PFSK-1 (cell line): Measurements from ENCODE around the gene CACNA1B.

ENCODE experiments used
- FOXP2 ChIP-seq: optimal IDR thresholded peaks from 2 replicates; pipeline ENCODE3; 2011; ENCODE audit warnings: borderline replicate concordance, control low read depth, inconsistent platforms; ENCODE audit not compliant: insufficient read depth; ENCODE audit errors: extremely low read length, extremely low read depth
- POLR2AphosphoS5 ChIP-seq: IDR thresholded peaks from 2 replicates; pipeline ENCODE4 v1.6.1; 2012; ENCODE audit warnings: low read depth, mild to moderate bottlenecking, control low read depth, low read length, moderate library complexity
- SIN3A ChIP-seq: IDR thresholded peaks from 2 replicates; pipeline ENCODE4 v1.6.1; 2012; ENCODE audit warnings: mild to moderate bottlenecking, low read length, moderate library complexity, borderline replicate concordance; ENCODE audit not compliant: insufficient read depth
- TAF1 ChIP-seq: IDR thresholded peaks from 2 replicates; pipeline ENCODE4 v1.6.1; 2012; ENCODE audit warnings: low read length, control low read depth, borderline replicate concordance; ENCODE audit not compliant: insufficient read depth
- TF ChIP-seq, protein P1 (sequence below), 2 experiments: IDR thresholded peaks; 2 replicates each; pipeline versions ENCODE4 v1.6.1 to v1.8.0; 2011 to 2012; ENCODE audit warnings: low read depth in 2 of 2, low read length in 2 of 2, control low read depth in 1 of 2, inconsistent platforms in 1 of 2, mild to moderate bottlenecking in 1 of 2, moderate library complexity in 1 of 2; ENCODE audit not compliant: insufficient read depth in 1 of 2

The CACNA1B gene

DNA sequence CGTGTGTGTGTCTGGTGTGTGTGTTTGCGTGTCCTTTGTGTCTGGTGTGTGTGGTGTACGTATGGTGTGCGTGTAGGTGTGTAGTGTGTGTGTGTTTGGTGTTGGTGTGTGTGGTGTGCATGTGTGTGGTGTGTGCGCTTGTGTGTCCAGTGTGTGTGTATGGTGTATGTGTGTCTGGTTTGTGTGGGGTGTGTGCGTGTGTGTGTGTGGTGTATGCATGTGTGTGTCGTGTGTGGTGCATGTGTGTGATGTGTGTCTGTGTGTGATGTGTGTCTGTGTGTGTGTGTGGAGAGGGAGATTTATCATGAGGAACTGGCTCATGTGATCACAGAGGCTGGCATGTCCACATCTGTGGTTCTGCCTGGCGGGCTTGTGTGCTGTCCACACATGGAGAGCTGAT lies 71.7 kb downstream of the CACNA1B start:
- no peak for TF ChIP-seq POLR2AphosphoS5
- no peak for TF ChIP-seq SIN3A
- TF ChIP-seq, protein P1, sequence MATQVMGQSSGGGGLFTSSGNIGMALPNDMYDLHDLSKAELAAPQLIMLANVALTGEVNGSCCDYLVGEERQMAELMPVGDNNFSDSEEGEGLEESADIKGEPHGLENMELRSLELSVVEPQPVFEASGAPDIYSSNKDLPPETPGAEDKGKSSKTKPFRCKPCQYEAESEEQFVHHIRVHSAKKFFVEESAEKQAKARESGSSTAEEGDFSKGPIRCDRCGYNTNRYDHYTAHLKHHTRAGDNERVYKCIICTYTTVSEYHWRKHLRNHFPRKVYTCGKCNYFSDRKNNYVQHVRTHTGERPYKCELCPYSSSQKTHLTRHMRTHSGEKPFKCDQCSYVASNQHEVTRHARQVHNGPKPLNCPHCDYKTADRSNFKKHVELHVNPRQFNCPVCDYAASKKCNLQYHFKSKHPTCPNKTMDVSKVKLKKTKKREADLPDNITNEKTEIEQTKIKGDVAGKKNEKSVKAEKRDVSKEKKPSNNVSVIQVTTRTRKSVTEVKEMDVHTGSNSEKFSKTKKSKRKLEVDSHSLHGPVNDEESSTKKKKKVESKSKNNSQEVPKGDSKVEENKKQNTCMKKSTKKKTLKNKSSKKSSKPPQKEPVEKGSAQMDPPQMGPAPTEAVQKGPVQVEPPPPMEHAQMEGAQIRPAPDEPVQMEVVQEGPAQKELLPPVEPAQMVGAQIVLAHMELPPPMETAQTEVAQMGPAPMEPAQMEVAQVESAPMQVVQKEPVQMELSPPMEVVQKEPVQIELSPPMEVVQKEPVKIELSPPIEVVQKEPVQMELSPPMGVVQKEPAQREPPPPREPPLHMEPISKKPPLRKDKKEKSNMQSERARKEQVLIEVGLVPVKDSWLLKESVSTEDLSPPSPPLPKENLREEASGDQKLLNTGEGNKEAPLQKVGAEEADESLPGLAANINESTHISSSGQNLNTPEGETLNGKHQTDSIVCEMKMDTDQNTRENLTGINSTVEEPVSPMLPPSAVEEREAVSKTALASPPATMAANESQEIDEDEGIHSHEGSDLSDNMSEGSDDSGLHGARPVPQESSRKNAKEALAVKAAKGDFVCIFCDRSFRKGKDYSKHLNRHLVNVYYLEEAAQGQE (IDR thresholded peaks at IDR 0.05; ENCODE audit: insufficient read depth in 1 of 2, low read depth in 2 of 2, low read length in 2 of 2) = no peak
- no peak for TF ChIP-seq FOXP2

DNA sequence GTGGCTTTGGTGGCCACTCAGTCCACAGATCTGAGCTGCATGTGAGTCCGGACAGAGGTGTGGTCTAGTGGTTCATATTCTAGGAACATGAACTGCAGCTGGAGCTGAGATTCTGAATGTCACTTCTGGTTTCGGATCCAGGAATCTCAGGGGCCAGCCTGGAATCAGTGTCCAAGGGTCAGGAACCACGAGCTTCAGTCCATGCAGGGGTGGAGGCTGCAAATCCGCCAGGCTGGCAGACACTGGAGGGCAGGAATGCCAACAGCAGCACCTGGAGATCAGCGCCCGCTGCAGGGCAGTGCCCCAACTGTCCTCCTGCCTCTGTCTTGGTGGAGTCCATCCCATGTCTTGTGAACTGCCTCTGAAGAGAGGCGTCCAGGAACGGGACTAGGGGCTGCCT lies 73.5 kb downstream of the CACNA1B start:
- TF ChIP-seq TAF1 (no peak), SIN3A (no peak), FOXP2 (no peak), POLR2AphosphoS5 (no peak)
- TF ChIP-seq, protein P1 (IDR thresholded peaks at IDR 0.05; ENCODE audit: insufficient read depth in 1 of 2, low read depth in 2 of 2, low read length in 2 of 2) = no peak

GRCh38 chr9:137951597-137952490 lies 74.3 kb downstream of the CACNA1B start:
- no peak for TF ChIP-seq POLR2AphosphoS5
- no peak for TF ChIP-seq TAF1
- no peak for TF ChIP-seq FOXP2
- TF ChIP-seq SIN3A = no peak
- TF ChIP-seq, protein P1 (IDR thresholded peaks at IDR 0.05; ENCODE audit: insufficient read depth in 1 of 2, low read depth in 2 of 2, low read length in 2 of 2) = no peak

DNA sequence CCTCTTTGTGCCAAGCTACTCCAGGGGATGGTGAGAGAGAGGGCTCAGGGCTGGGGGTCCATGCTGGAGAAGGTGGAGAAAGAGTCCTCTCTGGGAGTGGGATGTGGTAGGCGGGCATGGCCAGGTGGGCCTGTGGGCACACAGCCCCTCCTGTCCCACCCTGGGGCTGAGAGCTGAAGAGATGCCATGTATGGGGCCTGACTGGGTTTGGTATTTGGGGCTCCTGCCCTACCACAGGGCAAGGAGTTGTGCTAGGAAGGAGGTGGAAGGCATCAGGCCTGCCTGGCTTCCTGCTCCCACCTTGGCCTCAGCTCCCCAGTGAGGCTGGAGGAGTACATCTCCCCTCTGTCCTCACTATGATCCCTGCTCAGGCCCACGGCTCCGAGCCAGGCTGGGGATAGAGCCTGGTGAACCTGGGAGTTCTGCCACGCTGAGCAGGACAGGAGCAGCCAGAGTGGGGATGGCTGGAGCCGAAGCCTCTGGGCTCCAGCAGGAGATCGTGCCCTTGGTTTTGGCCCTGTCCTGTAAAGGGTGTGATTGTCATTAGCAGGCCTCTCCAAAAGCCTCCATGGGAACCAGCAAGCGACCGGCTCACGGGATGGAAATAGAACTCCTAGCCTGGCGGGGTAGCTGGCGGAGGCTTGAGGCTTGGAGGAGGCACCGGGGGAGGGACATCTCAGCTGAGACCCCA lies 75.5 kb downstream of the CACNA1B start:
- TF ChIP-seq SIN3A (no peak), FOXP2 (no peak)

- no peak for TF ChIP-seq TAF1
- TF ChIP-seq POLR2AphosphoS5 = no peak
- TF ChIP-seq, protein P1 (IDR thresholded peaks at IDR 0.05; ENCODE audit: insufficient read depth in 1 of 2, low read depth in 2 of 2, low read length in 2 of 2) = no peak
- TF ChIP-seq FOXP2 = no peak
- TF ChIP-seq SIN3A = no peak
These were observed 76.3 kb downstream of the CACNA1B start for GRCh38 chr9:137953683-137954438.
